ENCODE results near the gene BRD9. TPM values are rescaled to one million over a fixed set of nuclear protein-coding genes. Genes with fewer than 3 reads are reported as not detected.
"Not testable (repeated sequence)": the region's sequence is repeated elsewhere in the genome, so short reads cannot be mapped to it uniquely, and the experiment has no call there.

Gene BRD9
- total RNA-seq, 5 donors from 2014 or later (not counting 1 experiment from before 2014, with no cell fraction given): 78.3 to 127 (median 83.0) TPM

- DNase-seq; H3K27ac Mint-ChIP-seq; H3K4me1 Mint-ChIP-seq; H3K27ac ChIP-seq (ENCODE audit: low read length); H3K9me3 ChIP-seq; H3K36me3 Mint-ChIP-seq; CTCF ChIA-PET; H3K4me3 Mint-ChIP-seq; H3K27me3 ChIP-seq (replicated peaks in 1 of 2; ENCODE audit: control insufficient read depth in 2 of 2, extremely low read depth in 1 of 2, insufficient read depth in 2 of 2, low read length in 1 of 2); H3K4me3 ChIP-seq (ENCODE audit: control insufficient read depth in 1 of 2, extremely low read depth in 1 of 2, low read length in 1 of 2); H3K4me1 ChIP-seq (ENCODE audit: control insufficient read depth in 1 of 2, extremely low read depth in 1 of 2, insufficient read depth in 2 of 2, low read length in 2 of 2); ATAC-seq (replicated peaks in 1 of 4); H3K9me3 Mint-ChIP-seq; H3K27me3 Mint-ChIP-seq; H3K36me3 ChIP-seq (ENCODE audit: control insufficient read depth in 2 of 2, extremely low read depth in 1 of 2, insufficient read depth in 1 of 2, low read length in 1 of 2): not testable (repeated sequence)
- POLR2A ChIA-PET: interaction anchor here in 1 of 2 donors (0.5 kb wide), 1 partner anchor 445 kb away, joined by 5 read pairs; no protein-coding TSS in a partner anchor
- 92% methylated on average over 2 of the region's 5 CpGs for WGBS (ENCODE audit: insufficient coverage)
Observed at GRCh38 chr5:918717-919116, 26.1 kb upstream of the BRD9 start.

- H3K4me3 ChIP-seq (ENCODE audit: control insufficient read depth in 1 of 2, extremely low read depth in 1 of 2, low read length in 1 of 2): no peak overlapping the region
- Mint-ChIP-seq H3K36me3 (no peaks in the 10 kb centered on the region), H3K27ac (no peak overlapping the region), H3K27me3 (no peaks in the 10 kb centered on the region), H3K9me3 (no peaks in the 10 kb centered on the region), H3K4me3 (no peak overlapping the region), H3K4me1 (peaks cover 0 to 11% (median 10%) of the 10 kb centered on the region in 3 donors)
- ChIA-PET CTCF (interaction anchor here in 1 of 2 donors (0.6 kb wide), 1 partner anchor 404 kb away, joined by 3 read pairs; no protein-coding TSS in a partner anchor), POLR2A (no interaction called here)
- H3K4me1 ChIP-seq (ENCODE audit: control insufficient read depth in 1 of 2, extremely low read depth in 1 of 2, insufficient read depth in 2 of 2, low read length in 2 of 2): no peaks in the 10 kb centered on the region
- H3K9me3 ChIP-seq: no peaks in the 10 kb centered on the region
- no peak overlapping the region for H3K27ac ChIP-seq (ENCODE audit: low read length)
- H3K27me3 ChIP-seq (replicated peaks in 1 of 2; ENCODE audit: control insufficient read depth in 2 of 2, extremely low read depth in 1 of 2, insufficient read depth in 2 of 2, low read length in 1 of 2): no peaks in the 10 kb centered on the region
- ATAC-seq (replicated peaks in 1 of 4): no peak
- H3K36me3 ChIP-seq (ENCODE audit: control insufficient read depth in 2 of 2, extremely low read depth in 1 of 2, insufficient read depth in 1 of 2, low read length in 1 of 2): peaks cover 0 to 3% of the 10 kb centered on the region in 2 donors
- DNase-seq: no peak
- WGBS (ENCODE audit: insufficient coverage): 87% methylated on average over 7 of the region's 14 CpGs
Observed at GRCh38 chr5:916441-917293, 24.1 kb upstream of the BRD9 start.

GRCh38 chr5:915946-916345, 23.3 kb upstream of the BRD9 start:
- H3K27me3 Mint-ChIP-seq: no peaks in the 10 kb centered on the region
- Histone ChIP-seq H3K36me3 (ENCODE audit: control insufficient read depth in 2 of 2, extremely low read depth in 1 of 2, insufficient read depth in 1 of 2, low read length in 1 of 2) (peaks cover 0 to 3% of the 10 kb centered on the region in 2 donors), H3K27ac (ENCODE audit: low read length) (no peak overlapping the region), H3K9me3 (no peaks in the 10 kb centered on the region), H3K4me1 (ENCODE audit: control insufficient read depth in 1 of 2, extremely low read depth in 1 of 2, insufficient read depth in 2 of 2, low read length in 2 of 2) (no peaks in the 10 kb centered on the region), H3K27me3 (replicated peaks in 1 of 2; ENCODE audit: control insufficient read depth in 2 of 2, extremely low read depth in 1 of 2, insufficient read depth in 2 of 2, low read length in 1 of 2) (no peaks in the 10 kb centered on the region), H3K4me3 (ENCODE audit: control insufficient read depth in 1 of 2, extremely low read depth in 1 of 2, low read length in 1 of 2) (no peak overlapping the region)
- no peaks in the 10 kb centered on the region for H3K36me3 Mint-ChIP-seq
- DNase-seq (no peak), ATAC-seq (replicated peaks in 1 of 4) (no peak)
- no peak overlapping the region for H3K27ac Mint-ChIP-seq
- H3K4me1 Mint-ChIP-seq: peaks cover 0 to 11% (median 10%) of the 10 kb centered on the region in 3 donors
- H3K4me3 Mint-ChIP-seq: no peak overlapping the region
- ChIA-PET CTCF (interaction anchor here in 1 of 2 donors (0.6 kb wide), 1 partner anchor 405 kb away, joined by 3 read pairs; no protein-coding TSS in a partner anchor), POLR2A (no interaction called here)
- WGBS (ENCODE audit: insufficient coverage): 98% methylated on average over 10 of the region's 12 CpGs
- no peaks in the 10 kb centered on the region for H3K9me3 Mint-ChIP-seq

GRCh38 chr5:915346-915745, 22.7 kb upstream of the BRD9 start:
- H3K27me3 ChIP-seq (replicated peaks in 1 of 2; ENCODE audit: control insufficient read depth in 2 of 2, extremely low read depth in 1 of 2, insufficient read depth in 2 of 2, low read length in 1 of 2); H3K36me3 ChIP-seq (ENCODE audit: control insufficient read depth in 2 of 2, extremely low read depth in 1 of 2, insufficient read depth in 1 of 2, low read length in 1 of 2); H3K4me3 ChIP-seq (ENCODE audit: control insufficient read depth in 1 of 2, extremely low read depth in 1 of 2, low read length in 1 of 2); H3K27ac Mint-ChIP-seq; H3K36me3 Mint-ChIP-seq; H3K4me3 Mint-ChIP-seq; DNase-seq; H3K9me3 ChIP-seq; CTCF ChIA-PET; H3K4me1 ChIP-seq (ENCODE audit: control insufficient read depth in 1 of 2, extremely low read depth in 1 of 2, insufficient read depth in 2 of 2, low read length in 2 of 2); H3K9me3 Mint-ChIP-seq; POLR2A ChIA-PET; H3K27ac ChIP-seq (ENCODE audit: low read length); H3K27me3 Mint-ChIP-seq; ATAC-seq (replicated peaks in 1 of 4): not testable (repeated sequence)
- H3K4me1 Mint-ChIP-seq: peaks cover 0 to 11% (median 10%) of the 10 kb centered on the region in 3 donors
- WGBS (ENCODE audit: insufficient coverage): over 99% methylated on average over 12 of the region's 12 CpGs

- no peak overlapping the region for H3K4me3 Mint-ChIP-seq
- no peaks in the 10 kb centered on the region for H3K9me3 Mint-ChIP-seq
- WGBS (ENCODE audit: insufficient coverage): 89% methylated on average over 5 of the region's 7 CpGs
- POLR2A ChIA-PET: no interaction called here
- H3K4me3 ChIP-seq (ENCODE audit: control insufficient read depth in 1 of 2, extremely low read depth in 1 of 2, low read length in 1 of 2): no peak overlapping the region
- DNase-seq (no peak), ATAC-seq (replicated peaks in 1 of 4) (no peak)
- CTCF ChIA-PET: no interaction called here
- no peaks in the 10 kb centered on the region for H3K27me3 Mint-ChIP-seq
- peaks cover 0 to 11% (median 10%) of the 10 kb centered on the region in 3 donors for H3K4me1 Mint-ChIP-seq
- H3K4me1 ChIP-seq (ENCODE audit: control insufficient read depth in 1 of 2, extremely low read depth in 1 of 2, insufficient read depth in 2 of 2, low read length in 2 of 2): no peaks in the 10 kb centered on the region
- peaks cover 0 to 3% of the 10 kb centered on the region in 2 donors for H3K36me3 ChIP-seq (ENCODE audit: control insufficient read depth in 2 of 2, extremely low read depth in 1 of 2, insufficient read depth in 1 of 2, low read length in 1 of 2)
- no peaks in the 10 kb centered on the region for H3K36me3 Mint-ChIP-seq
- H3K9me3 ChIP-seq: no peaks in the 10 kb centered on the region
- no peak overlapping the region for H3K27ac ChIP-seq (ENCODE audit: low read length)
- H3K27ac Mint-ChIP-seq: no peak overlapping the region
- H3K27me3 ChIP-seq (replicated peaks in 1 of 2; ENCODE audit: control insufficient read depth in 2 of 2, extremely low read depth in 1 of 2, insufficient read depth in 2 of 2, low read length in 1 of 2): no peaks in the 10 kb centered on the region
Observed at GRCh38 chr5:914612-915011, 22.0 kb upstream of the BRD9 start.

- Histone ChIP-seq H3K4me3 (ENCODE audit: control insufficient read depth in 1 of 2, extremely low read depth in 1 of 2, low read length in 1 of 2) (no peak overlapping the region), H3K27me3 (replicated peaks in 1 of 2; ENCODE audit: control insufficient read depth in 2 of 2, extremely low read depth in 1 of 2, insufficient read depth in 2 of 2, low read length in 1 of 2) (no peaks in the 10 kb centered on the region), H3K36me3 (ENCODE audit: control insufficient read depth in 2 of 2, extremely low read depth in 1 of 2, insufficient read depth in 1 of 2, low read length in 1 of 2) (peaks cover 0 to 3% of the 10 kb centered on the region in 2 donors), H3K27ac (ENCODE audit: low read length) (no peak overlapping the region), H3K9me3 (no peaks in the 10 kb centered on the region), H3K4me1 (ENCODE audit: control insufficient read depth in 1 of 2, extremely low read depth in 1 of 2, insufficient read depth in 2 of 2, low read length in 2 of 2) (no peaks in the 10 kb centered on the region)
- no peaks in the 10 kb centered on the region for H3K27me3 Mint-ChIP-seq
- H3K4me3 Mint-ChIP-seq: no peak overlapping the region
- peaks cover 0 to 11% (median 10%) of the 10 kb centered on the region in 3 donors for H3K4me1 Mint-ChIP-seq
- H3K36me3 Mint-ChIP-seq: no peaks in the 10 kb centered on the region
- 94% methylated on average over 10 of the region's 14 CpGs for WGBS (ENCODE audit: insufficient coverage)
- DNase-seq (no peak), ATAC-seq (replicated peaks in 1 of 4) (no peak)
- no peaks in the 10 kb centered on the region for H3K9me3 Mint-ChIP-seq
- CTCF ChIA-PET: no interaction called here
- POLR2A ChIA-PET: no interaction called here
- H3K27ac Mint-ChIP-seq: no peak overlapping the region
Observed at GRCh38 chr5:914174-914573, 21.6 kb upstream of the BRD9 start.
